SK-N-SH (cell line): Measurements from ENCODE around the gene ZFAND2A. TPM values are rescaled to one million over a fixed set of nuclear protein-coding genes. Genes with fewer than 3 reads are reported as not detected.
"Not testable (repeated sequence)": the region's sequence is repeated elsewhere in the genome, so short reads cannot be mapped to it uniquely, and the experiment has no call there.

Experiments
- CTCF ChIA-PET: fragments of 300-600, 350-600 bp; formaldehyde crosslinking; extraction: SDS; loops from one replicate; lab custom pipeline; 2021; lab: Yijun Ruan, JAX
- POLR2A ChIA-PET: fragments of 350-600 bp; sonication (Branson Sonifier 250); formaldehyde crosslinking; extraction: SDS; loops from one replicate; lab custom pipeline; 2020; ENCODE audit warnings: antibody characterized with exemption, inconsistent platforms; lab: Yijun Ruan, JAX
- DNase-seq: peaks from one replicate; pipeline ENCODE4 v3.0.0; 2012
- H2AFZ ChIP-seq: fragments of 200-600 bp; sonication (generic); 2 replicates; pipeline ENCODE4 v1.8.1; 2016; ENCODE audit warnings: antibody characterized with exemption, mild to moderate bottlenecking, low read depth
- H3F3A ChIP-seq: fragments of 200-600 bp; sonication (generic); replicated peaks from 2 replicates; pipeline ENCODE3; 2016; ENCODE audit warnings: antibody characterized with exemption, mild to moderate bottlenecking; ENCODE audit not compliant: insufficient read depth
- H3K27ac ChIP-seq, 2 experiments: fragments of 200-500 bp in 1 of 2; fragments of 200-600 bp in 1 of 2; sonication (Bioruptor generic) in 1 of 2; sonication (generic), shearing (Covaris generic) in 1 of 2; 2 replicates each; pipeline versions ENCODE4 v1.5.1 to v1.6.1; 2014 to 2016; ENCODE audit warnings: low read depth in 2 of 2, inconsistent platforms in 1 of 2, low read length in 1 of 2, mild to moderate bottlenecking in 1 of 2, mixed read lengths in 1 of 2
- H3K27me3 ChIP-seq: fragments of 200-600 bp; sonication (generic), shearing (Covaris generic); 2 replicates; pipeline ENCODE4 v1.6.1; 2016; ENCODE audit warnings: mixed run types; ENCODE audit not compliant: insufficient read depth
- H3K36me3 ChIP-seq, 2 experiments: fragments of 200-500 bp in 1 of 2; fragments of 200-600 bp in 1 of 2; sonication (Bioruptor generic) in 1 of 2; sonication (generic) in 1 of 2; replicated peaks in 1 of 2; 2 replicates each; pipeline versions ENCODE3 to v1.5.1; 2014 to 2016; ENCODE audit warnings: low read length in 1 of 2, mild to moderate bottlenecking in 1 of 2; ENCODE audit not compliant: insufficient read depth in 2 of 2, control insufficient read depth in 1 of 2
- H3K4me1 ChIP-seq, 2 experiments: fragments of 200-500 bp in 1 of 2; fragments of 200-600 bp in 1 of 2; sonication (Bioruptor generic) in 1 of 2; sonication (generic), shearing (Covaris generic) in 1 of 2; 2 replicates each; pipeline versions ENCODE4 v1.5.1 to v1.6.1; 2014 to 2016; ENCODE audit warnings: low read depth in 1 of 2, low read length in 1 of 2, mixed run types in 1 of 2; ENCODE audit not compliant: insufficient read depth in 2 of 2, control insufficient read depth in 1 of 2
- H3K4me2 ChIP-seq: fragments of 200-600 bp; sonication (generic), shearing (Covaris generic); 2 replicates; pipeline ENCODE4 v1.6.1; 2017; ENCODE audit warnings: mixed run types
- H3K4me3 ChIP-seq, 2 experiments: fragments of 200-500 bp in 1 of 2; fragments of 200-600 bp in 1 of 2; sonication (Bioruptor generic) in 1 of 2; sonication (generic), shearing (Covaris generic) in 1 of 2; 2 replicates each; pipeline versions ENCODE4 v1.5.1 to v1.8.1; 2014 to 2016; ENCODE audit warnings: low read depth in 2 of 2, inconsistent platforms in 1 of 2, low read length in 1 of 2, mild to moderate bottlenecking in 1 of 2, mixed read lengths in 1 of 2, moderate library complexity in 1 of 2
- H3K79me2 ChIP-seq: fragments of 200-600 bp; sonication (generic); 2 replicates; pipeline ENCODE4 v1.8.1; 2017; ENCODE audit warnings: mild to moderate bottlenecking; ENCODE audit not compliant: insufficient read depth
- H3K9ac ChIP-seq: fragments of 200-600 bp; sonication (generic); 2 replicates; pipeline ENCODE4 v1.6.1; 2017; ENCODE audit warnings: mixed run types
- H3K9me2 ChIP-seq: fragments of 200-600 bp; sonication (generic); 2 replicates; pipeline ENCODE4 v1.6.1; 2017; ENCODE audit warnings: mixed run types
- H3K9me3 ChIP-seq: fragments of 200-600 bp; sonication (generic); 2 replicates; pipeline ENCODE4 v1.6.1; 2017; ENCODE audit warnings: mixed run types, mild to moderate bottlenecking, moderate library complexity
- H4K20me1 ChIP-seq: fragments of 200-600 bp; sonication (generic); 2 replicates; pipeline ENCODE4 v1.6.1; 2017; ENCODE audit warnings: mild to moderate bottlenecking, mixed run types; ENCODE audit not compliant: insufficient read depth
- CTCF ChIP-seq: fragments of 200-600 bp; sonication (generic); IDR thresholded peaks from 2 replicates; pipeline ENCODE4 v1.6.1; 2017; ENCODE audit warnings: antibody characterized with exemption, mild to moderate bottlenecking, moderate library complexity
- GATA2 ChIP-seq: sonication (generic); formaldehyde crosslinking; IDR thresholded peaks from 2 replicates; pipeline ENCODE4 v1.5.0; 2020; ENCODE audit warnings: mild to moderate bottlenecking, missing genetic modification reagents
- IRF3 ChIP-seq: fragments of 150-350 bp; IDR thresholded peaks from 2 replicates; pipeline ENCODE4 v1.6.1; 2016; ENCODE audit warnings: mild to moderate bottlenecking, low read depth, low read length
- MEF2A ChIP-seq: IDR thresholded peaks from 2 replicates; pipeline ENCODE4 v1.4.0; 2012; ENCODE audit warnings: low read depth, borderline replicate concordance
- NRF1 ChIP-seq: IDR thresholded peaks from 2 replicates; pipeline ENCODE4 v1.6.1; 2012; ENCODE audit warnings: low read depth, mild to moderate bottlenecking, low read length
- PBX3 ChIP-seq: IDR thresholded peaks from 2 replicates; pipeline ENCODE4; 2012
- RXRA ChIP-seq: IDR thresholded peaks from 2 replicates; pipeline ENCODE4 v1.4.0; 2012; ENCODE audit warnings: low read depth, mild to moderate bottlenecking, borderline replicate concordance
- SIN3A ChIP-seq: IDR thresholded peaks from 2 replicates; pipeline ENCODE4 v1.6.1; 2012; ENCODE audit warnings: low read depth, mild to moderate bottlenecking, low read length, moderate library complexity, borderline replicate concordance
- SMC3 ChIP-seq: IDR thresholded peaks from 2 replicates; pipeline ENCODE4 v1.6.1; 2012; ENCODE audit warnings: low read depth, low read length, improper control_type of control experiment
- USF1 ChIP-seq: IDR thresholded peaks from 2 replicates; pipeline ENCODE4 v1.4.0; 2012; ENCODE audit warnings: low read depth, borderline replicate concordance
- YY1 ChIP-seq: IDR thresholded peaks from 2 replicates; pipeline ENCODE4 v1.4.0; 2012; ENCODE audit warnings: low read depth, mild to moderate bottlenecking
- WGBS: methylation state at CpG from one replicate; pipeline ENCODE4 v1.1.6; 2017; ENCODE audit warnings: low lambda C conversion rate; 5-methylcytosine and 5-hydroxymethylcytosine counted together
- polyA plus RNA-seq, 3 experiments: library from polyadenylated mRNA; depleted of rRNA; stranded (reverse); fragments of >200 nt; gene quantifications; 2 replicates each; pipeline ENCODE4 v1.2.3, GENCODE V29; 2012

The ZFAND2A gene
- polyA plus RNA-seq, 1 of the 3 experiments (the other 2 are of a cell fraction) = 38.9 TPM

- TF ChIP-seq CTCF = no peak
Observed at GRCh38 chr7:1150400-1151002, 9.5 kb downstream of the ZFAND2A start (continued).

GRCh38 chr7:1149351-1149794 is 10.6 kb downstream of the ZFAND2A start:
- ChIA-PET POLR2A (no interaction called here), CTCF (interaction anchor here (1.0 to 5.0 kb wide), 4 partner anchors 62 to 241 kb away, joined by 3 to 57 read pairs (median 7); partner anchors contain the start of gene GPER1)
- no peak for DNase-seq
- Histone ChIP-seq H3K27me3 (no peaks in the 10 kb centered on the region), H3K79me2 (peaks cover 1% of the 10 kb centered on the region; the same call in 1 of the 2 replicates), H3K9ac (no peak overlapping the region), H3K36me3 (peaks cover 17 to 20% of the 10 kb centered on the region in 2 experiments), H3K9me3 (no peaks in the 10 kb centered on the region), H3K4me3 (no peak overlapping the region), H3K9me2 (no peaks in the 10 kb centered on the region), H3K4me1 (peaks cover 0 to 3% of the 10 kb centered on the region in 2 experiments; a peak in 1 of 4 replicates), H3K4me2 (no peak overlapping the region), H3F3A (peaks cover 5% of the 10 kb centered on the region), H4K20me1 (no peaks in the 10 kb centered on the region), H2AFZ (no peak overlapping the region), H3K27ac (no peak overlapping the region)
- TF ChIP-seq SMC3 (no peak), USF1 (no peak), NRF1 (no peak), IRF3 (no peak), SIN3A (no peak), RXRA (no peak), PBX3 (no peak), GATA2 (no peak), MEF2A (no peak), YY1 (no peak)
- 92% methylated on average over 20 of the region's 20 CpGs for WGBS

GRCh38 chr7:1147873-1148272 is 12.1 kb downstream of the ZFAND2A start:
- POLR2A ChIA-PET, H3K9me2 ChIP-seq, H3K4me1 ChIP-seq, H3F3A ChIP-seq, H3K9ac ChIP-seq, H3K27me3 ChIP-seq, H2AFZ ChIP-seq, H4K20me1 ChIP-seq, H3K9me3 ChIP-seq, H3K4me2 ChIP-seq, H3K4me3 ChIP-seq, H3K79me2 ChIP-seq, H3K27ac ChIP-seq, DNase-seq: not testable (repeated sequence)
- H3K36me3 ChIP-seq = peaks cover 9 to 13% of the 10 kb centered on the region in 2 experiments
- CTCF ChIA-PET = interaction anchor here (1.0 to 5.0 kb wide), 5 partner anchors 28 to 173 kb away, joined by 3 to 57 read pairs (median 4); no protein-coding TSS in a partner anchor
- WGBS = 89% methylated on average over 8 of the region's 12 CpGs
